LNCAP (cell line): ENCODE results near the gene PRKCSH.

Experiments used
- TF ChIP-seq, protein P1 (sequence below): fragments of 450-650 bp; IDR thresholded peaks from 2 replicates; pipeline ENCODE4 v1.5.1; 2017; ENCODE audit warnings: mild to moderate bottlenecking

PRKCSH gene

DNA sequence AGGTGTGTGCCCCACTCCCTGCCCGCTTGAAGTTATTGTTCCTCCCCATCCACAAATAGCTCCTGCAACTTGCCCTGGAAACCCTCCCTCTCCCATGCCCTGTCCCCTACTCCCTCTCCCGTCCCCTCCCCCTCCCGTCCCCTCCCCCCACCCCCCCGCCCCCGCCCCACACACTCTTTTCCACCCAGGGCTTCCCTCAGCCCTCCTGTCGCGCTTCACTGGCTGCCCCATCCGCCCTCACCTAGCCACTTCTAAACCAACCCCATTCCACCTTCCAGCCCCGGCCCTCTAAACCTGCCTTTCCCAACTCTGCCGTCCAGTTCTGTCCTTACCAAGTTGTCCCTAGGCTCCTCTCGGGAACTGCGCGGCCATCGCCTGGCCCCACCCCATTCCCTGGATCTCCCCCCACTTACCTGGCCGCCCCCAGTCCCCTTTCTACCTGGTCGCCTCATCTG, 17.3 kb upstream of the PRKCSH start:
- TF ChIP-seq, protein P1, sequence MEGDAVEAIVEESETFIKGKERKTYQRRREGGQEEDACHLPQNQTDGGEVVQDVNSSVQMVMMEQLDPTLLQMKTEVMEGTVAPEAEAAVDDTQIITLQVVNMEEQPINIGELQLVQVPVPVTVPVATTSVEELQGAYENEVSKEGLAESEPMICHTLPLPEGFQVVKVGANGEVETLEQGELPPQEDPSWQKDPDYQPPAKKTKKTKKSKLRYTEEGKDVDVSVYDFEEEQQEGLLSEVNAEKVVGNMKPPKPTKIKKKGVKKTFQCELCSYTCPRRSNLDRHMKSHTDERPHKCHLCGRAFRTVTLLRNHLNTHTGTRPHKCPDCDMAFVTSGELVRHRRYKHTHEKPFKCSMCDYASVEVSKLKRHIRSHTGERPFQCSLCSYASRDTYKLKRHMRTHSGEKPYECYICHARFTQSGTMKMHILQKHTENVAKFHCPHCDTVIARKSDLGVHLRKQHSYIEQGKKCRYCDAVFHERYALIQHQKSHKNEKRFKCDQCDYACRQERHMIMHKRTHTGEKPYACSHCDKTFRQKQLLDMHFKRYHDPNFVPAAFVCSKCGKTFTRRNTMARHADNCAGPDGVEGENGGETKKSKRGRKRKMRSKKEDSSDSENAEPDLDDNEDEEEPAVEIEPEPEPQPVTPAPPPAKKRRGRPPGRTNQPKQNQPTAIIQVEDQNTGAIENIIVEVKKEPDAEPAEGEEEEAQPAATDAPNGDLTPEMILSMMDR = no peak

DNA sequence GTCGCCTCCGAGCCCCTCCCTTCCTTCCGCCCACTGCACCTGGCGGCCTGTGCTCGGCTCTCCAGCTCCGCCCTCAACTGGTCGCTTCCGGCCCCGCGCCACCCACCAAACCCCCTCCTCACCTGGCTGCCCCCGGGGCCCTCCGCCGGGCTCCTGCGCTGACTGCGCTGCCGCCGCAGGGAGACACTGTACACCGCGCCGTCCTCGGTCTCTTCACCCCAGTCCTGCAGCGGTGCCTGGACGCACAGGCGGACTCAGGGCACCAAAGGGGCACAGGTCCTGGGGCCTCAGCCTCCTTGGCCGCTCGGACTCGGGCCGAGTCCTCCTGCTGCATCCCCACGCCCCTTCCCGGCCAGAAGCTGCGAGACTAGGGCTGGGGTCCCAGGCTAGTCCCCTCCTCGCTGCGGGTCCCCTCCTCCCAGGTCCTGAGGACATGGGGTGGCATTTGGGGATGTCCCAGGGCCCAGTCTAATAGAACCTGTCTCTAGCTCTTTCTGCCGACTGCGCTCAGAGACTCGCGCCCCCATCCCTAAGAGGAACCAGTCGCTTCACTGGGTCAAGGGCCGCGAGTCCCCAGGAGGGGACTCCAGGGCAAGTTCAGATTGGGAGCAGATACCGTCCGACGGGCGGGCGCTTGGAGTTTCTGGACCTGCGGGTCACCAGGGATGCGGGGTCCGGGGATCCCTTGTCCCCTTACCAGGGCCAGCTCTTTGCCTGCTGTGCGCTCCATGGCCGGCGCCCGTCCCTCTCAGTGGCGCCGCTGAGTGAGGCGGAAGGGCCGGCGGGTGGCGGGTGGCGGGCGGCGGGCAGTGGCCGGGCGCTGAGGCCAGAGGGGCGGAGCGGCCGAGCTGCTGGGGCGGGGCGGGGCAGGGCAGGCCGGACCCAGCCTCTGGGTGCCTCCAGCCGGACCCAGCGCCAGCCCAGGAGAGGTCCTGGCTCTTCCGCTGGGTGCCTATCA, 16.6 kb upstream of the PRKCSH start, which contains the start of gene RGL3:
Gene RGL3, minus strand, starts transcription at position 766 of the 958 bp plus-strand sequence. Its CDS starts 36 bp downstream, at position 730.
- TF ChIP-seq, protein P1 = no peak

DNA sequence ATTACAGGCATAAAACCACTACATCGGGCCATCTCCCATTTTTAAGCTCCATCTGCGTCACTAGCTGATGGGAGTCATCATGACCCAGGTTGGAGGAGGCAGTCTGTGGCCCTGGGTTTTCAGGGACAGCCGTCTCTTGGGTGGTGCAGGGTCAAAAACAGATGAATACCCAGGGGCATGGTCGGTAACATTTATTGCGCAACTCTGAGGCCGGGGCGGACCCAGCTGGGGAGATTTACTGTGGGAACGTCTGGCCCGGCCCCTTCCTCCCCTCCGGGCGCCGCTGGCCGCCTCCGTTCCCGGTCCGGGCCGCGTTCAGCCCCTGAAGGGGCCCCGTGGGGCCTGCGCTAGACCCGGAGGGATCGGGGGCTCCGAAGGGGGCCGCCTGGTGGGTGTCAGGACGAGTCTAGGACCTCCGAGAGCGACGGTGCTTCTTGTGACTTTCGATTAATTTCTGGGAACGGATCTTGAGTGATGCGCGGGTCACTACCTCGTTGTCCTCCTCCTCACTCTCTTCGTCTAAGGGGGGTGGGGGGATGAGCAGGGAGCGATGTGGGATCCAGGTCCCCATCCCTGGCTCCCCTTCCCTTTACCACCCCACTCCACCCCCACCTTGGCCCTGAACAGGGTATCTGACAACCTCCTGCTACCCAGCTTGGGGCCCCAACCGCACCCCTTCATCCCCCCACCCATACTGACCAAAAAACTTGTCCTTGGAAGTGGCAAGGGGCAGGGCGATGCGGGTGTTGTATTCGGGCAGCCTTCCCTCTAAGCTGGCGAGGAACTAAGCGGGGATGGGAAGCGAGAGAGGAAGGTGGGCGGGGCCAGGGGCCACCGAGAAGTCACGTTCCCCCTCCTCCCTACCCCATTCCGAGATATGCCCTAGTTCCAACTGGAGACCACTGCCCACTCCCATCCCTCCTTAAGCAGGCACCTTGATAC, 14.7 kb upstream of the PRKCSH start:
- TF ChIP-seq, protein P1 = no peak

DNA sequence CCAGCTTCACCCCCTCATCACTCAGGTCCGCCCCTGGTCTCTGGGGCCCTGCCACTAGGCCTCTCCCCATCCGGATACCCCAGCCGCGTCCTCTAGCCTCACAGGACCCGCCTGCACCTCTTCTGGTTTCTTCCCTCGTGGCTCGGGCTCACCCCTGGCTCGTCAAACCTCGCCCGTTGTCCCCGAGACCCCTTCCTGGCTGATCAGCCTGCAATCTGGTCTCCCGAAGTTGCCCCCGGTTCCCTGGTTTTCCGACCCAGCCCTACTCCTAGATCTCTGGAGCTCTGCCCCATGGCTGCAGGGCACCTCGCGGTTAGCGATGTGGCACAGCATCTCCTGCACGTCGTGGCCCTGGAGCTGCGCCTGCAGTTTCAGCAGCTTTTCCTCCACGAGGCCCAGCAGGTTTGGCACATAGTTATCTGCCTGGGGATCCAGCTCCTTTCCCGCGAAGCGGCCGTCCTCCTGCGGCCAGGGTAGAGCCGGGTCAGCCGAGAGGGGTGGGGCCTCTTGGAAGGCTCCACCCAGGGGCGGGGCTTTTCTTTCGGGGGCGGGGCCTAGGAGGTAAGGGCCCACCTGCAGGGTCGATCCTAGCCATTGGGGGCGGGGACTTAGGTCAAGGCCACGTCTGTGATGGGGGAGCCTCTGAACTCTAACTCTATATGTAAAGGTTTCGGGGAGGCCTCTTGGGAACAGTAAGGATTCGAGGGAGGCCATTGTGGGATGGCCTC, 13.9 kb upstream of the PRKCSH start:
- TF ChIP-seq, protein P1 = no peak

DNA sequence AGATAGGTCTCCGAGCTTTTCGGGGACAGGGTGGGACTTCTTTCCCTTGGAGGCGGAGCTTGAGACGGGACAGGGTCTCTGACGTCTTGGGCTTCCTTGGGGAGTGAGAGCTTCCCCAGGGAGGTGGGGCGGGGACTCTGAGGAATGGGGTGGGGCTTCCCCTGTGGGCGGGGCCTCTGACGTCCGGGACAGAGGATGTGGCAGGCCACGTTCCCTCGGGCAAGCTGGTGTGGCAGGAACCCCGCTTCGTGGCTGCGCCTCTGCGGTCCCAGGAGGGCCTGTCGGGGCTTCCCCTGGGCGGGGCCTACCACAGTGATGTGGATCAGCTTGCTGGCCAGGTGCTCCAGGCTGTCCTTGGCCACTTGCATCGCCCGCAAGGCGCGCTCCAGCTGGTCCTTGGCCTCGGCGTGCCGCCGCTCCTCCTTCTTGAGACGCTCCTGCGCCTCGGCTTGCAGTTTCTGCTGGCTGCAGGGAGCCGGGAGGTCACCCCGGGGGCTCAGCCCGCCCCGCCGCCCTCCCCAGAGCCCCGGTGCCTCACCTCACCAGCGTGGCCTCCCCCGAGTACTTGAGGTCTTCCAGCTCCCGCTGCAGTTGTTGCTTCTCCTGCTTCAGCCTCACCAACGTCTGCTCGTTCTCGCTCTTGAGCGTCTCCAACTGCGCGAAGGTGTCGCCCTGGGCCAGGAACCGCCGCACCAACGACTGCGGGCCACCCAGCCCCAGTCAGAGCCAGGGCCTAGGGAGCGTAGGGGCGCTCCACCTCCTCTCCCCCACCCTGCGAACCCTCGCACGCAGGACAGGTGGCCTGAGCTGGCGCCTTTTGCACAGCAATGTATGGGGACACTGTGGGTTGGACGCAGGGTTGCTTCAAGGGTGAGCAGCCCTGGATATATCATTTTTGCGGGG, 13.0 kb upstream of the PRKCSH start:
- TF ChIP-seq, protein P1 = no peak

DNA sequence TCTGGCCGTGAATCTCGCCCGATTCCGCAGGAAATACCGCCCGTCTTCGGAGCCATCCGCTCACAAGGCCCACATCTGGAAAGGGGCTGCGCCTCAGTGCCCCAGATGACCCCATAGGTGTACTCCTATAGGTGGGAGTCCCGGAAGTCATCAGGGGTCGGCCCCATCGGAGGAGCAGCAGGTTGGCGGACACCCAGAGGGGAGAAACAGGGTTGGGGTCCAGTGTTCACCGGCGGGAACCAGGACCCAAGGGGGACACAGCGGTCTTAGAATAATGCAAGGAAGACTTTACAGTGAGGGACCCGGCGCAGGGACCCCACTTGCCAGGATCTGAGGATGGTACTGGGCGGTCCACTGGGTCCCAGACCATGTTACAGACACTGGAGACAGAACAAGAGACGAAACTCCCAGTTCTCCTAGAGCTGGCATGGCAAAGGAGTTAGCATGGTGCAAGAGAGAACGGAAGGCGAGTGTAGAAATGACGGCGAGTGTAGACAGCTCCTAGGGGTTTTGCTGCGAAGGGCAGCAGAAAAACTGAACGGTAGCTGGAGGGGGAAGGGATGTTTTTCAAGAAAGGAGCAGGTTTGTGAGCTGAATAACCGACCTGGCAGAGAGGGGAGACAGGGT, 12.2 kb upstream of the PRKCSH start:
- TF ChIP-seq, protein P1 = no peak
